Left ventricle myocardium inferior (tissue), 1 donor: Measurements from ENCODE around the gene NEK10. TPM values are rescaled to one million over a fixed set of nuclear protein-coding genes. Genes with fewer than 3 reads are reported as not detected.
"Not testable (repeated sequence)": the region's sequence is repeated elsewhere in the genome, so short reads cannot be mapped to it uniquely, and the experiment has no call there.

Experiments
- DNase-seq: peaks from one replicate; pipeline ENCODE4 v3.0.0-alpha.2; 2020
- H3K27ac ChIP-seq: fragments of 200-600 bp; replicated peaks from 2 replicates; pipeline ENCODE4 v1.8.0; 2021
- H3K27me3 ChIP-seq: fragments of 200-600 bp; 2 replicates; pipeline ENCODE4 v1.8.0; 2021; ENCODE audit warnings: low read depth
- H3K36me3 ChIP-seq: fragments of 200-600 bp; 2 replicates; pipeline ENCODE4 v1.8.0; 2021
- H3K4me1 ChIP-seq: fragments of 200-600 bp; 2 replicates; pipeline ENCODE4 v1.8.0; 2021
- H3K4me3 ChIP-seq: fragments of 200-600 bp; 2 replicates; pipeline ENCODE4 v1.8.0; 2021; ENCODE audit warnings: mild to moderate bottlenecking, moderate library complexity
- H3K9me3 ChIP-seq: fragments of 200-600 bp; replicated peaks from 2 replicates; pipeline ENCODE4 v1.8.0; 2021
- CTCF ChIP-seq: fragments of 200-600 bp; IDR thresholded peaks from 2 replicates; pipeline ENCODE4 v1.8.0; 2021; ENCODE audit warnings: antibody characterized with exemption, mild to moderate bottlenecking, borderline replicate concordance
- intact Hi-C: fragments of 100-400 bp; cut with micrococcal nuclease; formaldehyde crosslinking; loops from one replicate; pipeline ENCODE4 v1.11.0; 2022
- total RNA-seq: library from RNA; stranded (reverse); fragmentation: NEBNext Ultra II Directional; extraction: Animal tissue kit (Norgen Biotek cat#: 25700); gene quantifications from one replicate; pipeline ENCODE4 v1.2.1, GENCODE V29; 2021
- donor health status: DM: no; HTN: yes; CAD: no; lungs with severe emphysema.

NEK10 gene
- total RNA-seq, 1 donor from 2014 or later: 11.5 TPM

GRCh38 chr3:27290760-27291159 lies 78.4 kb downstream of the NEK10 start:
- DNase-seq: no peak
- no peak for TF ChIP-seq CTCF
- peaks cover 3% of the 10 kb centered on the region for H3K36me3 ChIP-seq
- no peaks in the 10 kb centered on the region for H3K27me3 ChIP-seq
- H3K4me3 ChIP-seq: no peak overlapping the region
- H3K4me1 ChIP-seq: peaks cover 3% of the 10 kb centered on the region
- intact Hi-C loops: no loop called here
- H3K27ac ChIP-seq: no peak overlapping the region
- H3K9me3 ChIP-seq: no peaks in the 10 kb centered on the region

GRCh38 chr3:27289769-27290413 lies 79.3 kb downstream of the NEK10 start:
- Histone ChIP-seq H3K36me3 (peaks cover 3% of the 10 kb centered on the region), H3K4me1 (peaks cover 3% of the 10 kb centered on the region), H3K27me3 (no peaks in the 10 kb centered on the region), H3K27ac (no peak overlapping the region), H3K9me3 (no peaks in the 10 kb centered on the region), H3K4me3 (no peak overlapping the region)
- no peak for DNase-seq
- intact Hi-C loops: no loop called here
- TF ChIP-seq CTCF: no peak

DNA sequence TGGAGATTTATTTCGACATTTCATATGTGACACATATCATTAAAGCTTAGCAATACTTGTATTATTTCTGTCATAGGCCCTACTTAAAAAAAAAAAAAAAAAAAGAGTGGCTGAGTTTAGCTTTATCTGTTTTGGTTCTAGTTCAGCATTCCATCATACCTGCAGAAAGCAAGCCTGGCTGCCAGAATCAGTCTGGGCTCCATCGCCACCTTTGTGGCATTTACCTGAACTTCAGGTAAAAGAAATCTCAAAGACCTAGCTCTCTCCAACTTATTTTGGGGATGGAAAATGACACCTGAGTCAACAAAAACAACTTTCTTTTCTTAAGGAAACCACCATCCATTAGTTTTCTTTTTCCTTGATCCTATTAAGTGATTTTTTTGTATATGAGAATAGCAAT lies 82.1 kb downstream of the NEK10 start:
- TF ChIP-seq CTCF: no peak
- no peaks in the 10 kb centered on the region for H3K9me3 ChIP-seq
- H3K27me3 ChIP-seq: no peaks in the 10 kb centered on the region
- peaks cover 3% of the 10 kb centered on the region for H3K36me3 ChIP-seq
- no peak overlapping the region for H3K27ac ChIP-seq
- H3K4me1 ChIP-seq: no peaks in the 10 kb centered on the region
- H3K4me3 ChIP-seq: no peak overlapping the region
- no peak for DNase-seq
- intact Hi-C loops: no loop called here

DNA sequence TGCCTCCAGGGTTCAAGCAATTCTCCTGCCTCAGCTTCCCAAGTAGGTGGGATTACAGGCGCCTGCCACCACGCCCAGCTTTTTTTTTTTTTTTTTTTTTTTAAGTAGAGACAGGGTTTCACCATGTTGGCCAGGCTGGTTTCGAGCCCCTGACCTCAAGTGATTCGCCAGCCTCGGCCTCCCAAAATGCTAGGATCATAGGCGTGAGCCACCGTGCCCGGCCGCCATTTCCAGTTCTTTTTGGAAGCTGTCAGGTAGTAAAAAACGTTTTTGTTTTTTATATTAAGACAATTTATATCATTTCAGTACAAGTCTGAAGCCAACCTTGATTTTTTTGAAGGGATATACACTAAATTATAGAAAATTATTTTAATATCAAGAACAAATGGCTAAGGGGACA lies 82.7 kb downstream of the NEK10 start:
- H3K9me3 ChIP-seq, H3K27ac ChIP-seq, DNase-seq, H3K4me1 ChIP-seq, H3K36me3 ChIP-seq, intact Hi-C loops, H3K4me3 ChIP-seq, H3K27me3 ChIP-seq: not testable (repeated sequence)

DNA sequence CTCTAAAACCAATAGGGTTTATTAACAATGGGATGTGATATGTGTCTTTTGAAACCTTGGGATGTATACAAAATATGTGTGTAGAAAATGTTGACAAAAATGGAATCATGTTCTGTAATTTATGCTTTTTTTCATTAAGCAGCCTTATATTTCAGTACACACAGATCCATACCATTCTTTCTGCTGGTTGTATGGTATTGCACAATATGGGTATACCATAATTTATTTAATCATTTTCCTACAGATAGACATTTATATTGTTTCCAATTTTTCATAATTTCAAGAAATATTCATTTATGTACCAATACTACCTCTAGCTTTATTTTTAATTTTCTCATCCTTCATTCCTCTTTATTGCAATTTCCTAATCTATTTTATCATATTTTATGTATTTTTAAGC lies 83.5 kb downstream of the NEK10 start:
- Histone ChIP-seq H3K4me1 (no peaks in the 10 kb centered on the region), H3K27me3 (no peaks in the 10 kb centered on the region), H3K36me3 (peaks cover 3% of the 10 kb centered on the region), H3K27ac (no peak overlapping the region), H3K9me3 (no peaks in the 10 kb centered on the region), H3K4me3 (no peak overlapping the region)
- no peak for TF ChIP-seq CTCF
- DNase-seq: no peak
- intact Hi-C loops: no loop called here

DNA sequence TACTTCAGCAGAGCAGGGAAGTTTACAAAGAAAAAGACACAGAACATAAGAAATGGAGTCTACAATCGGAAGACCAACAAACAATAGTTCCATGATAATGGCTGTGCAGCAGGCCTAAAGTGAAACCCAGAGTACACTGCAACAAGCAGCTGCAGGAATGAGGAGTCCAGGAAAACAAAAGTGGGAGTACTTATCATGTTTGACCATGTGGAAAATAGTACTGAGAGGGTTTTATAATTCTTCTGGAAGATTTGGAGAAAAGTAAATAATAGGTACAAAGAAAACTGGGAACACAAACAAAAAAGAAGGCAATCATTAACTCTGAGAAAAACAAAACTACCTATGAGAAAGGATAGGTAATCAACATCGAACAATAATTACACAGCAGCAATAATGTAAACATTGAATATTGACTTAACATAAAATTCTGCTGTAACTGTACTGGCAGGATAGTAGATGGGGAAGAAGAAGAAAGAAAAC lies 87.5 kb downstream of the NEK10 start:
- H3K36me3 ChIP-seq: no peaks in the 10 kb centered on the region
- no peaks in the 10 kb centered on the region for H3K27me3 ChIP-seq
- no peak for DNase-seq
- H3K4me1 ChIP-seq: peaks cover 13% of the 10 kb centered on the region
- no peak for TF ChIP-seq CTCF
- no peaks in the 10 kb centered on the region for H3K9me3 ChIP-seq
- H3K27ac ChIP-seq: no peak overlapping the region
- no peak overlapping the region for H3K4me3 ChIP-seq
- intact Hi-C loops: no loop called here
